RPMI8226 (cell line): Measurements from ENCODE around the gene EHBP1.

Experiments used
- DNase-seq: peaks from one replicate; pipeline ENCODE4 v3.0.0-alpha.2; 2015

The EHBP1 gene

GRCh38 chr2:62785810-62786597 lies 80.5 kb downstream of the EHBP1 start:
- DNase-seq, result no peak

GRCh38 chr2:62787386-62787785 lies 81.9 kb downstream of the EHBP1 start:
- DNase-seq, result peak; percentile 3

- no peak for DNase-seq
Measured at GRCh38 chr2:62789518-62789917, 84.0 kb downstream of the EHBP1 start.

- no peak for DNase-seq
Measured at GRCh38 chr2:62789918-62790317, 84.4 kb downstream of the EHBP1 start.

- DNase-seq, result no peak
Measured at GRCh38 chr2:62792408-62792807, 86.9 kb downstream of the EHBP1 start.

- no peak for DNase-seq
Measured at GRCh38 chr2:62793213-62793612, 87.7 kb downstream of the EHBP1 start.

- no peak for DNase-seq
Measured at GRCh38 chr2:62794791-62795190, 89.3 kb downstream of the EHBP1 start.

- DNase-seq, result no peak
Measured at GRCh38 chr2:62795341-62795740, 89.8 kb downstream of the EHBP1 start.

- DNase-seq, result no peak
Measured at GRCh38 chr2:62797107-62797506, 91.6 kb downstream of the EHBP1 start.

- no peak for DNase-seq
Measured at GRCh38 chr2:62800618-62801017, 95.1 kb downstream of the EHBP1 start.

GRCh38 chr2:62801110-62801509 lies 95.6 kb downstream of the EHBP1 start:
- no peak for DNase-seq

- peak; percentile 15 for DNase-seq
Measured at GRCh38 chr2:62801814-62802523, 96.5 kb downstream of the EHBP1 start.

GRCh38 chr2:62803961-62804360 lies 98.4 kb downstream of the EHBP1 start:
- DNase-seq, result no peak

- DNase-seq, result no peak
Measured at GRCh38 chr2:62806231-62806630, 100.7 kb downstream of the EHBP1 start.

GRCh38 chr2:62808554-62808953 lies 103.0 kb downstream of the EHBP1 start:
- no peak for DNase-seq

GRCh38 chr2:62811086-62811485 lies 105.6 kb downstream of the EHBP1 start:
- DNase-seq, result no peak

GRCh38 chr2:62811972-62812371 lies 106.5 kb downstream of the EHBP1 start:
- DNase-seq, result no peak

GRCh38 chr2:62812921-62813825 lies 107.7 kb downstream of the EHBP1 start:
- DNase-seq, result no peak

GRCh38 chr2:62814123-62814522 lies 108.6 kb downstream of the EHBP1 start:
- peak; percentile 39 for DNase-seq

- DNase-seq, result no peak
Measured at GRCh38 chr2:62817348-62817747, 111.8 kb downstream of the EHBP1 start.

- no peak for DNase-seq
Measured at GRCh38 chr2:62817995-62818713, 112.6 kb downstream of the EHBP1 start.

GRCh38 chr2:62822549-62822948 lies 117.0 kb downstream of the EHBP1 start:
- DNase-seq, result no peak

- DNase-seq, result no peak
Measured at GRCh38 chr2:62824388-62824787, 118.9 kb downstream of the EHBP1 start.
